ENCODE measurements around the gene AUTS2. TPM values are rescaled to one million over a fixed set of nuclear protein-coding genes. Genes with fewer than 3 reads are reported as not detected.
A peak's percentile ranks its signal among the peaks of the same experiment; 100 is the strongest.

AUTS2 gene
- polyA plus RNA-seq, 6 donors from 2014 or later: 8.8 to 28.0 (median 20.9) TPM

DNA sequence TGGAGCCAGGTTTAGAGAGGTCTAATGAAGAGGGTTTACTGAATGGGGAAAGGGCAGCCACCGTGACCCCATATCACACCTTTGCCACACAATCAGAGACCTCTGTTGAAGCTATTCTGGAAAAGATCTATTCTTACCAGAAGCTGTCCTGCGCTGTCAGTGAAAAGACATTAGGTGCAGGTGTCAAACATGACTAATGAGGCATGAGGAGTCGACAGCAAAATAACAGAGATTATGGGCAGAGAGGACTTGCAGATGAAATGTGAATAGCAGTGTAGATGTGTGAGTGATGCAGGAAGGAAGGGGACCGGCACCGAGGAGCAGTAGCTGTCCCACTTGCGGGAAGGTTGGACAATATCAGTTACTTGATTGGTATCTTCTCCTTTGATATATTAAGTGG, 906.0 kb downstream of the AUTS2 start:
- Mint-ChIP-seq H3K9me3 (no peaks in the 10 kb centered on the region), H3K4me1 (peaks cover 3 to 11% (median 3%) of the 10 kb centered on the region in 3 donors), H3K36me3 (no peaks in the 10 kb centered on the region), H3K4me3 (no peak overlapping the region), H3K27me3 (no peaks in the 10 kb centered on the region), H3K27ac (peak overlapping the region in 1 of 6 donors; percentile 87)
- DNase-seq: no peak
- no peak for ATAC-seq (ENCODE audit: low read depth in 2 of 2)

DNA sequence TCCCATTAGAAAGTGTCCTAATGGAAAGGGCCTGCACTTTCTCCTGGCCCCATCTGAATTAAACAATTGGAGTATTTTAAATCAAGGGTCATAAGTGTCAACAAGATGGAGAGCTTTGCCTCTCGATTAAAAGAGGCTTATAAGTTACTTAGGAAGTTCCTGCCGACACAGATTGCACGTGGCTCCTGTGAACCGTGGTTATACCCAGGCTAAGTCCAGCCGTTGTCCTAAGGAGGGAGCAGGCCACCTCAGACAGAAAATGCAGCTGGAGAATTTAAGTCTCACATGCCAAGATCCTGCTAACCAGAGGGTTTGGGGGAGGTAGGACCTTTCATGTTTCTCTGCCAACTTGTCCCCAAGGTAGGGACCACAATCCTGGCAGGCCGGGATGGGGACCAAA, 907.2 kb downstream of the AUTS2 start:
- no peak for ATAC-seq (ENCODE audit: low read depth in 2 of 2)
- Mint-ChIP-seq H3K9me3 (no peaks in the 10 kb centered on the region), H3K27ac (no peak overlapping the region)

DNA sequence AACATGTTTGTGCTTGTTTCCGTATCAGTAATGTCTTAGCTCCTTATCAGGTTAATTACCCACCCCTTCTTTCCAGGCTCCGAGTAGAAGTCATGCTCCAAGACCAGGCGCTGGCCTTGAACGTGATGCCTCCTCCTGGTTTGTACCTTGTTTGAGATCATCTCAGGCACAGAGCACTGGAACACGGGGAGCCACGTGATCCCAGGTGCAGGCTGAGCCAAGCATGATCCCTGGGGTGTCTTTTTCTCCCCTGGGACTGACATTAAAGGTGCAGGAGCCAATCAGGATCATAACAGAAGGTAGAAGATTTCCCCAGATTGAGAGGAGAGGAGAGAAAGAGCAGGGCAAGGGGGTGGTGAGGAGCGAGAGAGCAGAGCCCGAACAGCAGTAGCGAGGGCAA, 907.6 kb downstream of the AUTS2 start:
- Mint-ChIP-seq H3K4me1 (peaks cover 3 to 11% (median 3%) of the 10 kb centered on the region in 3 donors), H3K4me3 (peak overlapping the region in 1 of 8 donors; percentile 83), H3K36me3 (no peaks in the 10 kb centered on the region), H3K9me3 (no peaks in the 10 kb centered on the region), H3K27ac (peak overlapping the region in 3 of 6 donors; percentile 3 to 88 (median 70)), H3K27me3 (no peaks in the 10 kb centered on the region)
- no peak for DNase-seq
- no peak for ATAC-seq (ENCODE audit: low read depth in 2 of 2)

More for the DNA sequence above, 907.2 kb downstream of the AUTS2 start:
- peaks cover 3 to 11% (median 3%) of the 10 kb centered on the region in 3 donors for H3K4me1 Mint-ChIP-seq
- no peaks in the 10 kb centered on the region for H3K27me3 Mint-ChIP-seq
- no peaks in the 10 kb centered on the region for H3K36me3 Mint-ChIP-seq
- DNase-seq: no peak
- no peak overlapping the region for H3K4me3 Mint-ChIP-seq

DNA sequence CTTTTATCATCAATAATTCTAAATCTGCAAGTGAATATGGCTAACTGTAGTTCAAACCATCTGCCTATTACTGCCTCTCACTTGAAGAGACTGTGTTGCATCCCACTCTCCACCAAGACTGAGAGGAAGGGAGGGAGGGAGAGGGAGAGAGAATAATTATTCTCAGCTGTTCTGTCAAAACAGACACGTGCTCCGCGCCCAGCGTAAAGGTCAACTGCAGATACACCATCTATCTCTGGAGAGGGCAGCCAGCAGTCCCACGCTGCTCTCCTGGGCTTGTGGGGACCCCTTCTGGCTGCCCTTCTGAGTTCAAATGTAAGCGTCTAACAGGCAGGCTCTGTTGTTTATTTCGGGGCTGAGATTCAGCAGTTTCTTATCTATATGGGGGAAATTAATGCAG, 908.2 kb downstream of the AUTS2 start:
- Mint-ChIP-seq H3K27ac (no peak overlapping the region), H3K27me3 (no peaks in the 10 kb centered on the region), H3K9me3 (no peaks in the 10 kb centered on the region), H3K36me3 (no peaks in the 10 kb centered on the region), H3K4me3 (no peak overlapping the region), H3K4me1 (peaks cover 3 to 11% (median 3%) of the 10 kb centered on the region in 3 donors)
- no peak for DNase-seq
- ATAC-seq (ENCODE audit: low read depth in 2 of 2): no peak

DNA sequence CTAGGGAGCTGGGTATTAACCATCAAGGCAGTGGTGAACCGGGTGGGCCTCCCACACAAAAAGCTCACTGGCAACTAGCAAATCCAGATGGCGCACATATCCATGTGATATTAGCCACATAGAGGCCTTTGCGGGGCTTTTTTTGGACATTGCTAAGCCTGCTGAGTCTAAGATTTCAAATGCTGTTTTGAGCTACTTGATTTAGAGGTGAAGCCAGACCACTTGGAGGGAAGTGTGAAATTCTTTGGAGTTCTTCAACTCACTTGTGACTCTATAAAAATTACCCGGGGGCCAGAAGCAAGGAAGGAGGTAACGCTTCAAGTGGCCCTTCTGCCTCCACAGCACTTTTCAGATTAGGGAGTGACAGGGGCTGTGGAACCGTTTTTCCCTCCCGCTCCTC, 913.9 kb downstream of the AUTS2 start:
- no peak overlapping the region for H3K4me3 Mint-ChIP-seq
- no peaks in the 10 kb centered on the region for H3K36me3 Mint-ChIP-seq
- H3K9me3 Mint-ChIP-seq: peaks cover 0 to 4% (median 0%) of the 10 kb centered on the region in 7 donors
- H3K27ac Mint-ChIP-seq: no peak overlapping the region
- DNase-seq: no peak
- H3K27me3 Mint-ChIP-seq: no peaks in the 10 kb centered on the region
- ATAC-seq (ENCODE audit: low read depth in 2 of 2): no peak
- no peaks in the 10 kb centered on the region for H3K4me1 Mint-ChIP-seq

DNA sequence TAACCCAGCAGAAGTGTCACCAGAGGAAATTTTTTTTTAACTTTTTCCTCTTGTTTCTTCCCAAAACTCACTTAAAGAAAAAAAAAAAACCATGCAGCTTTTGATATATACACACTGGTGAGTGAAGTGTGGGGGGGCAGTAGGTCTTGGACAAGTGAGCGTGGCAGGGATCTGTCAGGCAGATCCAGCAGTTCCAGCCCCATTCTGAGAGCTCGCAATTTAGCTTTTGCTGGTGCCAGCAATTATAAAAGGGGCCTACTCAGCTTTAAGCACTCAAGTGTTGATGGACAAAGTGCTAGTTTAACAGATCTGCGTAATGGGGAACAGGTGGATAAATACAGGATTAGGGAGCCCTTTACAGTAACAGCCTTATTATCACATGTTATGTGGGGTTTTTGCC, 914.5 kb downstream of the AUTS2 start:
- no peak for DNase-seq
- Mint-ChIP-seq H3K27ac (no peak overlapping the region), H3K36me3 (no peaks in the 10 kb centered on the region), H3K4me3 (peak overlapping the region in 1 of 8 donors; percentile 22), H3K9me3 (peaks cover 0 to 4% (median 0%) of the 10 kb centered on the region in 7 donors), H3K4me1 (no peaks in the 10 kb centered on the region), H3K27me3 (no peaks in the 10 kb centered on the region)
- no peak for ATAC-seq (ENCODE audit: low read depth in 2 of 2)

DNA sequence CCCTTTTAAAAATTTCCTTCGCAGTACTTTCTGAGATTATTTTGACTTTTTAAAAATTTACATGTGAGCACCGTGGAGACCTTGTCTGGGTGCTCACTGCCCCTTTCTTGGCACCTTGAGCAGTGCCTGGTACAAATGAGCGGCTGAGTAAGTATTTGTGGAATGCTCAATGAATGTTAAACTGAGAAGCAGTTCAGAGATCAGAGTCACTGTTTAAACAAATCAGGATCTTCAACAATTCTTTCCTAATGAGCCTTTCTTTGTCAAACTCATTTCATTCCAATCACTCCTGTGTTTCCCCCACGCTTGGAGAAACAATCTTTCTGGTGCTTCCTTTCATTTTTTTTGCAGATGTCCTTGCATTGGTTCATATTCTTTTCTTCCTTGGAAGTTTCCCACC, 922.3 kb downstream of the AUTS2 start:
- Mint-ChIP-seq H3K9me3 (peaks cover 0 to 5% (median 0%) of the 10 kb centered on the region in 7 donors), H3K4me3 (no peak overlapping the region), H3K27me3 (no peaks in the 10 kb centered on the region), H3K36me3 (peaks cover 4 to 8% of the 10 kb centered on the region in 2 donors), H3K4me1 (peaks cover 0 to 4% (median 0%) of the 10 kb centered on the region in 3 donors), H3K27ac (no peak overlapping the region)
- ATAC-seq (ENCODE audit: low read depth in 2 of 2): no peak
- DNase-seq: no peak

DNA sequence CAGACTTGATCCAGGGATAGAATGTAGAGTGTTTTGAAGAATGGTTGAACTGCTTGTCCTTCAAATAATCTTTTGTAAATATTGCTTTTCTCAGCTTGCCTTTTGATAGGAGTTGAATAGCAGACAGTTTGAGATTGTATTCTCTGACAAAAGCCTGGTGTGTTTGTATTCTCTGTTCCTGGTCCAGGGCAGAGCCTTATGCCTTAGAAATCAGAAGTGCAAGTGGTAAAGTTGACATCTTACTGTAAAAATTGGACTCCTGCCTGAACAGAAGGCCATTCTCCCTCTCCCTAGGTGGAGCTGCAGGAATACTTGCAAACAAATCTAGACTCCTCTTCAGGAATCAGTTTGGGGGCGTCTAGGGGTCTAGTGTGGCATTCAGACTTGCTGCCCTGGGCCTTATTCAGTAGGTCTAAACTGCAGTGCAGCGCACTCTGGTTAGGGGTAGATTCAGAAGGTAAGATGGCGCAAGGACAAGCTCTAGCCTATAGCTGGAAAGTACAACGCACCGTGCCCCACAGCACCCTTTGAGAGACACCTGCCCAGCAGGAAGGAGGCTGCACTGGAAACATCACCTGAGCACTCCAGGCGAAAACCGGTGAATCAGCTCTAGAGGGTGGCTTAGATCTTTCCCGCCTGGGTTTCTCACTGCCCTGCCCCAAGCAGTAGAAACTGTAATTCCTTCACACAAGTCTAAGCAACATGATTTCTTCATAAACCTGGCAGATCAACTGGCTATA, 925.1 kb downstream of the AUTS2 start:
- no peak for ATAC-seq (ENCODE audit: low read depth in 2 of 2)
- Mint-ChIP-seq H3K36me3 (peaks cover 9 to 22% of the 10 kb centered on the region in 2 donors), H3K4me3 (no peak overlapping the region), H3K27ac (peak overlapping the region in 1 of 6 donors; percentile 11), H3K27me3 (no peaks in the 10 kb centered on the region), H3K9me3 (peaks cover 0 to 5% (median 0%) of the 10 kb centered on the region in 7 donors), H3K4me1 (peaks cover 0 to 7% (median 5%) of the 10 kb centered on the region in 3 donors)
- DNase-seq: no peak

DNA sequence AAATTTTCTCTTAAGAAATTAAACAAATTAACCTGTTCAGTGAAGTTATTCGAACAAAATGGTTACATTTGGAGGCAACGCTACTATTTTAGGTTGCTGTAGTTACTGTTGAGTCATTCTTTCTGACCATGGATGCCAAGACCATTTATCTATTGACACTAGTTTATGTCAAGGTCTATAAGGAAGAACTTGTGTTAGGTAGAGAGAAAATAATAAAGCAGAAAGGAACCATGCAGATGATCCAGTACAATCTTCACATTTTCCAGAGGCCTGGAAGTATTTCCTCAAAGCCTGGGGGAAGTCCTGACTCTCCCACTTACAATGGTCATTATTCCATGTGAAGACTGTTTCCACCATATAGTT, 925.7 kb downstream of the AUTS2 start:
- ATAC-seq (ENCODE audit: low read depth in 2 of 2) (no peak), DNase-seq (no peak)
- Mint-ChIP-seq H3K4me1 (peaks cover 0 to 7% (median 5%) of the 10 kb centered on the region in 3 donors), H3K27me3 (no peaks in the 10 kb centered on the region), H3K4me3 (no peak overlapping the region), H3K9me3 (peaks cover 0 to 5% (median 0%) of the 10 kb centered on the region in 7 donors), H3K36me3 (peaks cover 9 to 22% of the 10 kb centered on the region in 2 donors), H3K27ac (no peak overlapping the region)

DNA sequence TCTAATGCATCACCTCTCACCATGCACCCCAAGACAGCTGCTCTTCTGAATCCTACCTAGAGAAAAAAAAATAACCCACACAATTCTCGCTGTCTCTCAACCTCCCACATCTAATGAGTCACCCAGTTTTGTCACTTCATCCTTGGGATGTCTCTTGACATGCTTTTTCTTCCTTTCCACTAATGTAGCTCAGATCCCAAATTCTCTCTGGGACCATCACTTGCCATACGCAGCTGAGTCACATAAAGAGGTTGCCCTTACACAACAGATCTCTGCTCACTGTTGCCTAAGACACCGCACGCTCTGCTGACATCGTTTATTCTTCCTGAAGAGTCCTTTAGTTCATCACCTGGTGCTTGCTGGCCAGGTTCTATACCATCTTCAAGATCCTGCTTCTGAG, 927.7 kb downstream of the AUTS2 start:
- DNase-seq (no peak), ATAC-seq (ENCODE audit: low read depth in 2 of 2) (no peak)
- peaks cover 0 to 7% (median 5%) of the 10 kb centered on the region in 3 donors for H3K4me1 Mint-ChIP-seq
- no peaks in the 10 kb centered on the region for H3K27me3 Mint-ChIP-seq
- H3K27ac Mint-ChIP-seq: peak overlapping the region in 2 of 6 donors; percentile 4 to 73
- no peak overlapping the region for H3K4me3 Mint-ChIP-seq
- peaks cover 0 to 5% (median 0%) of the 10 kb centered on the region in 7 donors for H3K9me3 Mint-ChIP-seq
- peaks cover 10 to 22% of the 10 kb centered on the region in 2 donors for H3K36me3 Mint-ChIP-seq

DNA sequence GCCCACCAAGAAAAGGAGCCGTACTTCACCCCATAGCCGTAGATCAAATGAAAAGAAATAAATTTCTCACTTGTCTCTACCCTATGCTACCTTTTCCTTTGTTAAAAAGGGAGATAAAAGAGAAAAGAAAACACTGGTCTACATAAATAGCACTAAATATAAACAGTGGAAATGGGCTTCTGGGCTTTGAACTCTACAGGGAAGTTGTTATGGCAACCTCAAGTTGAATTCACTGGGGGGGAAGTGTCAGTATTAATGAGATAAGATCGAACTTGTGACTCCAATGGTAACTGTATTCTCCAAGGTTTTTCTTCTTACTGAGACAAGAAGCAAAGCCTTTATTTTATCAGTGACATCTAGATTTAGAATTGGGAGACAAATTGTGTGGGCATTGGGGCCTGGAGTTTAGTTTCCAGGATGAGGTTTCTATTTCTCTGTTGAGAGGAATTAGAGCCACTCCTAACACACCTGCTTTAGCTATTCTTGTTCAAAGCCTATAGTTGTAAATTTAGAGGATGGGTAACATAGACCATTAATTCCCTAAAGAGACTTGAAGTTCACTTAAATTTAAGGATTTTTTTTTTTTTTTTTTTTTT, 929.3 kb downstream of the AUTS2 start:
- Mint-ChIP-seq H3K36me3 (peaks cover 16 to 22% of the 10 kb centered on the region in 2 donors), H3K4me3 (no peak overlapping the region), H3K9me3 (peaks cover 0 to 5% (median 0%) of the 10 kb centered on the region in 7 donors), H3K27ac (peak overlapping the region in 2 of 6 donors; percentile 4 to 15), H3K27me3 (no peaks in the 10 kb centered on the region), H3K4me1 (peaks cover 0 to 7% (median 5%) of the 10 kb centered on the region in 3 donors)
- DNase-seq (no peak), ATAC-seq (ENCODE audit: low read depth in 2 of 2) (no peak)

DNA sequence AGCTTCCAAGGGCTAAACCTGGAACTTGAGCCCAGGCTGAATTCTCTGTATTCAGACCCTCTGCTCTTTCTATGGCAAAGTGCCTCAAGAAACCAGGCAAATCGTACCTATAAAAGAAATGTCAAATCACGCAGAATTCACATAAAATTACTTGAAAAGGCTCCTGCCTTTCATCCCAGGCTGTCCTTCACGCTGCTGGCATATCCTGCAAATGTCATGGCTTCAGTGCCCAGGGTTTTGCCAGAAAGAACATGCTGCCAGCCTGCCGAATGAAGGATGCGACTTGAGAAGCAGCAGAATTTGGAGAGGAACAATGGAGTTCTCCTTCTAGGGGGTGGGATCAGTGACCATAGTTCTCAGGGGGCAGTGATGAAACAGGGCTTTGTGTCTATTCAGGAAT, 931.2 kb downstream of the AUTS2 start:
- Mint-ChIP-seq H3K9me3 (peaks cover 0 to 5% (median 0%) of the 10 kb centered on the region in 7 donors), H3K4me1 (peaks cover 0 to 7% (median 5%) of the 10 kb centered on the region in 3 donors), H3K4me3 (no peak overlapping the region), H3K36me3 (peaks cover 16 to 29% of the 10 kb centered on the region in 2 donors), H3K27ac (no peak overlapping the region), H3K27me3 (no peaks in the 10 kb centered on the region)
- no peak for DNase-seq
- no peak for ATAC-seq (ENCODE audit: low read depth in 2 of 2)

DNA sequence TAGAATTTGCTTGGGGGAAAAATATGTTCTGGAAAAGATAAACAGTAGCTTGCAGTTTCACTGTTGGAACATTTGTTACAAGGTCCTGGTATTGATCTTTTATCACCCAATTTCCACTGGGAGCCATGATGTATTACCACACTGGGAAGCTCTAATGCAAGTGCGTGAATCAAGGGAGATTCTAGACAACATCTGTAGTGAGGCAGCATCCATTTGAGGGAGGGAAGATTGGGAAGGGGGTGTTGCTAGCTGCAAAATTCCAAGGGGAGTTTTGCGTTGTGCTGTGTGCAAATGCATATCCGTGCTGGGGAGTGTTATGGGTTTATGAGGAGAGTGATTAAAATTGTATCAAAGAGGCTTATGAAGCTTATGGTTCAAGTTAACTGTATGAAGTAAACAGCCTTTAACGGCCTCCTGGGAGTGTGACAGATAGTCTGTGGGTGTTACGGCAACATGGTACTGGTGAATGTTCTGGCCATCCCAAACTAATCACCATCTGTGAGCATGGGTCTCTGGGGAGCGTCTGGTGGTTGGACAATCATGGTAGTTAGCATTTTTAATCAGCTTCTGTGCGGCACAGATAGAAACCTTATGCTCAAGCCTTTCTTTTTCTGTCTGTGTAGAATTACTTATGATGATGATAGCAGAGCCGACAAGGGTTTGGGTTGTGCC, 931.8 kb downstream of the AUTS2 start:
- Mint-ChIP-seq H3K27me3 (no peaks in the 10 kb centered on the region), H3K36me3 (peaks cover 16 to 27% of the 10 kb centered on the region in 2 donors), H3K27ac (peak overlapping the region in 1 of 6 donors; percentile 43), H3K9me3 (peaks cover 0 to 5% (median 0%) of the 10 kb centered on the region in 7 donors), H3K4me3 (no peak overlapping the region), H3K4me1 (peaks cover 0 to 7% (median 5%) of the 10 kb centered on the region in 3 donors)
- DNase-seq (no peak), ATAC-seq (ENCODE audit: low read depth in 2 of 2) (no peak)

Measured in naive B cell (primary cell).